SK-N-SH (cell line): Measurements from ENCODE around the gene PEX7. TPM values are rescaled to one million over a fixed set of nuclear protein-coding genes. Genes with fewer than 3 reads are reported as not detected.

Source experiments
- CTCF ChIA-PET: fragments of 300-600, 350-600 bp; formaldehyde crosslinking; extraction: SDS; loops from one replicate; lab custom pipeline; 2021; lab: Yijun Ruan, JAX
- POLR2A ChIA-PET: fragments of 350-600 bp; sonication (Branson Sonifier 250); formaldehyde crosslinking; extraction: SDS; loops from one replicate; lab custom pipeline; 2020; ENCODE audit warnings: antibody characterized with exemption, inconsistent platforms; lab: Yijun Ruan, JAX
- DNase-seq: peaks from one replicate; pipeline ENCODE4 v3.0.0; 2012
- H2AFZ ChIP-seq: fragments of 200-600 bp; sonication (generic); 2 replicates; pipeline ENCODE4 v1.8.1; 2016; ENCODE audit warnings: antibody characterized with exemption, mild to moderate bottlenecking, low read depth
- H3F3A ChIP-seq: fragments of 200-600 bp; sonication (generic); replicated peaks from 2 replicates; pipeline ENCODE3; 2016; ENCODE audit warnings: antibody characterized with exemption, mild to moderate bottlenecking; ENCODE audit not compliant: insufficient read depth
- H3K27ac ChIP-seq, 2 experiments: fragments of 200-500 bp in 1 of 2; fragments of 200-600 bp in 1 of 2; sonication (Bioruptor generic) in 1 of 2; sonication (generic), shearing (Covaris generic) in 1 of 2; 2 replicates each; pipeline versions ENCODE4 v1.5.1 to v1.6.1; 2014 to 2016; ENCODE audit warnings: low read depth in 2 of 2, inconsistent platforms in 1 of 2, low read length in 1 of 2, mild to moderate bottlenecking in 1 of 2, mixed read lengths in 1 of 2
- H3K27me3 ChIP-seq: fragments of 200-600 bp; sonication (generic), shearing (Covaris generic); 2 replicates; pipeline ENCODE4 v1.6.1; 2016; ENCODE audit warnings: mixed run types; ENCODE audit not compliant: insufficient read depth
- H3K36me3 ChIP-seq, 2 experiments: fragments of 200-500 bp in 1 of 2; fragments of 200-600 bp in 1 of 2; sonication (Bioruptor generic) in 1 of 2; sonication (generic) in 1 of 2; replicated peaks in 1 of 2; 2 replicates each; pipeline versions ENCODE3 to v1.5.1; 2014 to 2016; ENCODE audit warnings: low read length in 1 of 2, mild to moderate bottlenecking in 1 of 2; ENCODE audit not compliant: insufficient read depth in 2 of 2, control insufficient read depth in 1 of 2
- H3K4me1 ChIP-seq, 2 experiments: fragments of 200-500 bp in 1 of 2; fragments of 200-600 bp in 1 of 2; sonication (Bioruptor generic) in 1 of 2; sonication (generic), shearing (Covaris generic) in 1 of 2; 2 replicates each; pipeline versions ENCODE4 v1.5.1 to v1.6.1; 2014 to 2016; ENCODE audit warnings: low read depth in 1 of 2, low read length in 1 of 2, mixed run types in 1 of 2; ENCODE audit not compliant: insufficient read depth in 2 of 2, control insufficient read depth in 1 of 2
- H3K4me2 ChIP-seq: fragments of 200-600 bp; sonication (generic), shearing (Covaris generic); 2 replicates; pipeline ENCODE4 v1.6.1; 2017; ENCODE audit warnings: mixed run types
- H3K4me3 ChIP-seq, 2 experiments: fragments of 200-500 bp in 1 of 2; fragments of 200-600 bp in 1 of 2; sonication (Bioruptor generic) in 1 of 2; sonication (generic), shearing (Covaris generic) in 1 of 2; 2 replicates each; pipeline versions ENCODE4 v1.5.1 to v1.8.1; 2014 to 2016; ENCODE audit warnings: low read depth in 2 of 2, inconsistent platforms in 1 of 2, low read length in 1 of 2, mild to moderate bottlenecking in 1 of 2, mixed read lengths in 1 of 2, moderate library complexity in 1 of 2
- H3K79me2 ChIP-seq: fragments of 200-600 bp; sonication (generic); 2 replicates; pipeline ENCODE4 v1.8.1; 2017; ENCODE audit warnings: mild to moderate bottlenecking; ENCODE audit not compliant: insufficient read depth
- H3K9ac ChIP-seq: fragments of 200-600 bp; sonication (generic); 2 replicates; pipeline ENCODE4 v1.6.1; 2017; ENCODE audit warnings: mixed run types
- H3K9me2 ChIP-seq: fragments of 200-600 bp; sonication (generic); 2 replicates; pipeline ENCODE4 v1.6.1; 2017; ENCODE audit warnings: mixed run types
- H3K9me3 ChIP-seq: fragments of 200-600 bp; sonication (generic); 2 replicates; pipeline ENCODE4 v1.6.1; 2017; ENCODE audit warnings: mixed run types, mild to moderate bottlenecking, moderate library complexity
- H4K20me1 ChIP-seq: fragments of 200-600 bp; sonication (generic); 2 replicates; pipeline ENCODE4 v1.6.1; 2017; ENCODE audit warnings: mild to moderate bottlenecking, mixed run types; ENCODE audit not compliant: insufficient read depth
- EP300 ChIP-seq, 2 experiments: IDR thresholded peaks; 2 replicates each; pipeline versions ENCODE4 v1.4.0 to v1.6.1; 2012; ENCODE audit warnings: borderline replicate concordance in 1 of 2, low read depth in 1 of 2, low read length in 1 of 2
- GABPA ChIP-seq: IDR thresholded peaks from 2 replicates; pipeline ENCODE4 v1.4.0; 2012; ENCODE audit warnings: low read depth, mild to moderate bottlenecking
- GATA2 ChIP-seq: sonication (generic); formaldehyde crosslinking; IDR thresholded peaks from 2 replicates; pipeline ENCODE4 v1.5.0; 2020; ENCODE audit warnings: mild to moderate bottlenecking, missing genetic modification reagents
- MAX ChIP-seq: IDR thresholded peaks from 2 replicates; pipeline ENCODE4 v1.4.0; 2012; ENCODE audit warnings: low read depth
- MXI1 ChIP-seq: IDR thresholded peaks from 2 replicates; pipeline ENCODE4 v1.6.1; 2012; ENCODE audit warnings: mild to moderate bottlenecking, low read depth, low read length, improper control_type of control experiment
- NRF1 ChIP-seq: IDR thresholded peaks from 2 replicates; pipeline ENCODE4 v1.6.1; 2012; ENCODE audit warnings: low read depth, mild to moderate bottlenecking, low read length
- PBX3 ChIP-seq: IDR thresholded peaks from 2 replicates; pipeline ENCODE4; 2012
- POLR2AphosphoS5 ChIP-seq: IDR thresholded peaks from 2 replicates; pipeline ENCODE4 v1.6.1; 2012; ENCODE audit warnings: low read depth, low read length
- RCOR1 ChIP-seq: fragments of 150-350 bp; IDR thresholded peaks from 2 replicates; pipeline ENCODE4 v1.6.1; 2017; ENCODE audit warnings: antibody characterized with exemption, low read length
- RXRA ChIP-seq: IDR thresholded peaks from 2 replicates; pipeline ENCODE4 v1.4.0; 2012; ENCODE audit warnings: low read depth, mild to moderate bottlenecking, borderline replicate concordance
- SMC3 ChIP-seq: IDR thresholded peaks from 2 replicates; pipeline ENCODE4 v1.6.1; 2012; ENCODE audit warnings: low read depth, low read length, improper control_type of control experiment
- TCF12 ChIP-seq: IDR thresholded peaks from 2 replicates; pipeline ENCODE4 v1.4.0; 2012
- TEAD4 ChIP-seq: IDR thresholded peaks from 2 replicates; pipeline ENCODE4 v1.4.0; 2012; ENCODE audit warnings: mild to moderate bottlenecking, borderline replicate concordance; ENCODE audit not compliant: insufficient read depth
- USF1 ChIP-seq: IDR thresholded peaks from 2 replicates; pipeline ENCODE4 v1.4.0; 2012; ENCODE audit warnings: low read depth, borderline replicate concordance
- ZBTB33 ChIP-seq: IDR thresholded peaks from 2 replicates; pipeline ENCODE4 v1.4.0; 2012; ENCODE audit warnings: low read depth, borderline replicate concordance
- WGBS: methylation state at CpG from one replicate; pipeline ENCODE4 v1.1.6; 2017; ENCODE audit warnings: low lambda C conversion rate; 5-methylcytosine and 5-hydroxymethylcytosine counted together
- polyA plus RNA-seq, 3 experiments: library from polyadenylated mRNA; depleted of rRNA; stranded (reverse); fragments of >200 nt; gene quantifications; 2 replicates each; pipeline ENCODE4 v1.2.3, GENCODE V29; 2012
- TF ChIP-seq, protein P1 (sequence below): fragments of 150-350 bp; IDR thresholded peaks from 2 replicates; pipeline ENCODE4 v1.6.1; 2016; ENCODE audit warnings: mild to moderate bottlenecking, low read depth, low read length

The PEX7 gene
- polyA plus RNA-seq, 1 of the 3 experiments (the other 2 are of a cell fraction): 10.8 TPM

DNA sequence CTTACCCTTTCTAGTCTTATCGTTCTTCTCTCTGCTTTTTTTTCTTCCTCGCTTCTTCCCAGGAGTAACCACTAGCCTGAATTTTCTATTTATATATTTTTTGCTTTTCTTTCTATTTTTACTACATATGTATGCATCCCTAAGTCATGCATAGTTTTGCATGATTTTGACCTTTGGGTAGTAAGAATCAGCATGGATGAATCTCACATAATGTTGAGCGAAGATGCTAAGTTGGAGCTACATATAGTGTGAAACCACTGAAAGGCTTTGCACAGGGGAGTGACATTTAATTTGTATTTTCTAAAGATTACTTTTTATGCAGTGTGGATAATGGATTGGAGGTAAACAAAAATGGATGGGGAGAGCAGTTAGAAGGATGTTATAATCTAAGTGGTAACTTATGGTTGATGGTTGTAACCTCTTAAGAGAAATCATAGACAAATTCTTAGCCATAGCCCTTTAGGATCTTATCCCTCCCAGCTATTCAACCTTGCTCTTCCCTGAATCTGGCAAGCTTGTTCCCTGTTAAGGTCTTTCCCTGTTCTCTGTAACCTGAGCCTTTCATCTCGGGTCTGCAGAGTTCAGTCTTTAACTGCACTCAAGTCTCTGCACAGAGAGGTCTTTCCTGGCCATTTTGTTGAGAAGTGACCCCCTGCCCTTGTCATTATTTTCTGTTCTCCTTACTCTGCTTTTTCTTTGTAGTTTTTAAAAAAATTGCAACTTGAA, 18.0 kb downstream of the PEX7 start:
- CTCF ChIA-PET: interaction anchor here (1.4 kb wide), 1 partner anchor 17 kb away, joined by 3 read pairs; no protein-coding TSS in a partner anchor

More for the DNA sequence above, 18.0 kb downstream of the PEX7 start:
- DNase-seq: no peak
- no peak overlapping the region for H3K27ac ChIP-seq
- 88% methylated on average over 4 of the region's 4 CpGs for WGBS
- no peaks in the 10 kb centered on the region for H4K20me1 ChIP-seq
- no peak overlapping the region for H3K9ac ChIP-seq
- H3F3A ChIP-seq: no peaks in the 10 kb centered on the region
- no peaks in the 10 kb centered on the region for H3K9me2 ChIP-seq
- H3K4me1 ChIP-seq: peaks cover 0 to 6% of the 10 kb centered on the region in 2 experiments; a peak in 2 of 4 replicates
- H3K79me2 ChIP-seq: no peaks in the 10 kb centered on the region
- no peaks in the 10 kb centered on the region for H3K27me3 ChIP-seq
- POLR2A ChIA-PET: no interaction called here
- H3K36me3 ChIP-seq: peaks cover 0 to 8% of the 10 kb centered on the region in 2 experiments
- no peak overlapping the region for H3K4me2 ChIP-seq
- no peak overlapping the region for H2AFZ ChIP-seq
- H3K4me3 ChIP-seq: no peak overlapping the region
- H3K9me3 ChIP-seq: no peaks in the 10 kb centered on the region
- TF ChIP-seq, protein P1, sequence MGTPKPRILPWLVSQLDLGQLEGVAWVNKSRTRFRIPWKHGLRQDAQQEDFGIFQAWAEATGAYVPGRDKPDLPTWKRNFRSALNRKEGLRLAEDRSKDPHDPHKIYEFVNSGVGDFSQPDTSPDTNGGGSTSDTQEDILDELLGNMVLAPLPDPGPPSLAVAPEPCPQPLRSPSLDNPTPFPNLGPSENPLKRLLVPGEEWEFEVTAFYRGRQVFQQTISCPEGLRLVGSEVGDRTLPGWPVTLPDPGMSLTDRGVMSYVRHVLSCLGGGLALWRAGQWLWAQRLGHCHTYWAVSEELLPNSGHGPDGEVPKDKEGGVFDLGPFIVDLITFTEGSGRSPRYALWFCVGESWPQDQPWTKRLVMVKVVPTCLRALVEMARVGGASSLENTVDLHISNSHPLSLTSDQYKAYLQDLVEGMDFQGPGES: no peak
- TF ChIP-seq USF1: no peak
- TF ChIP-seq NRF1: no peak
- no peak for TF ChIP-seq TCF12
- no peak for TF ChIP-seq RCOR1
- no peak for TF ChIP-seq MAX
- no peak for TF ChIP-seq GATA2 (CRISPR knock-in tag)
- TF ChIP-seq GABPA: no peak
- no peak for TF ChIP-seq MXI1
- TF ChIP-seq ZBTB33: no peak
- TF ChIP-seq PBX3: no peak
- no peak for TF ChIP-seq TEAD4
- TF ChIP-seq POLR2AphosphoS5: no peak
- no peak for TF ChIP-seq EP300 (IDR thresholded peaks at IDR 0.05; ENCODE audit: borderline replicate concordance in 1 of 2, low read depth in 1 of 2, low read length in 1 of 2)
- TF ChIP-seq SMC3: no peak
- no peak for TF ChIP-seq RXRA
